H1 (cell line): ENCODE data around the gene MNAT1. TPM values are rescaled to one million over a fixed set of nuclear protein-coding genes. Genes with fewer than 3 reads are reported as not detected.
A peak's percentile ranks its signal among the peaks of the same experiment; 100 is the strongest.

Experiments used
- CTCF ChIA-PET: fragments of 300-600 bp; sonication (Branson Sonifier 250); formaldehyde crosslinking; loops from one replicate; lab custom pipeline; 2021; ENCODE audit not compliant: partially characterized antibody; lab: Charles Lee
- POLR2A ChIA-PET: fragments of 300-600 bp; sonication (Branson Sonifier 250); formaldehyde crosslinking; loops from one replicate; lab custom pipeline; 2021; ENCODE audit warnings: inconsistent platforms; ENCODE audit not compliant: partially characterized antibody; lab: Charles Lee
- DNase-seq, 2 experiments: peaks; one replicate each; pipeline versions ENCODE4 v3.0.0 to v3.0.0-alpha.2; 2010 to 2022; ENCODE audit warnings: low spot score in 2 of 2, low read depth in 1 of 2, mixed read lengths in 1 of 2
- FAIRE-seq: peaks from 2 replicates; lab custom pipeline; 2011; peaks lifted over from hg19 to GRCh38; lab: Jason Lieb, UNC
- H2AFZ ChIP-seq: 2 replicates; pipeline ENCODE4 v1.8.1; 2012; ENCODE audit warnings: low read length, inconsistent platforms
- H2AK5ac ChIP-seq: 2 replicates; pipeline ENCODE4 v1.6.1; 2013; ENCODE audit warnings: low read depth, low read length
- H2BK120ac ChIP-seq: replicated peaks from 2 replicates; pipeline ENCODE3; 2013; ENCODE audit warnings: low read depth, low read length, inconsistent platforms
- H2BK12ac ChIP-seq: 2 replicates; pipeline ENCODE4 v1.6.1; 2013; ENCODE audit warnings: low read depth, low read length
- H2BK15ac ChIP-seq: 2 replicates; pipeline ENCODE4 v1.6.1; 2013; ENCODE audit warnings: low read length
- H2BK20ac ChIP-seq: 2 replicates; pipeline ENCODE4 v1.6.1; 2013; ENCODE audit warnings: low read length
- H2BK5ac ChIP-seq: 2 replicates; pipeline ENCODE4 v1.6.1; 2013; ENCODE audit warnings: low read depth, low read length
- H3K14ac ChIP-seq: 2 replicates; pipeline ENCODE4 v1.6.1; 2013; ENCODE audit warnings: inconsistent platforms; ENCODE audit not compliant: insufficient read length
- H3K18ac ChIP-seq: 2 replicates; pipeline ENCODE4 v1.6.1; 2013; ENCODE audit warnings: low read length; ENCODE audit errors: extremely low read depth
- H3K23ac ChIP-seq: 2 replicates; pipeline ENCODE4 v1.6.1; 2013; ENCODE audit warnings: inconsistent platforms; ENCODE audit not compliant: insufficient read length
- H3K23me2 ChIP-seq: 2 replicates; pipeline ENCODE4 v1.6.1; 2013; ENCODE audit warnings: low read depth, low read length
- H3K27ac ChIP-seq: 2 replicates; pipeline ENCODE4 v1.6.1; 2011; ENCODE audit warnings: low read depth, low read length, inconsistent platforms
- H3K27me3 ChIP-seq, 4 experiments: replicated peaks in 1 of 4; 1 replicate in 1 of 4; 2 replicates in 3 of 4; pipeline versions ENCODE4 v1.6.1 to v1.8.1; 2011 to 2013; ENCODE audit warnings: low read length in 3 of 4, mild to moderate bottlenecking in 3 of 4, inconsistent platforms in 2 of 4, mixed read lengths in 2 of 4, moderate library complexity in 1 of 4; ENCODE audit not compliant: control insufficient read depth in 3 of 4, insufficient read depth in 3 of 4; ENCODE audit errors: extremely low read depth in 1 of 4
- H3K36me3 ChIP-seq, 4 experiments: 2 replicates each; pipeline versions ENCODE4 v1.6.1 to v1.8.1; 2011 to 2013; ENCODE audit warnings: mild to moderate bottlenecking in 4 of 4, low read length in 3 of 4, moderate library complexity in 2 of 4, control low read depth in 1 of 4, inconsistent platforms in 1 of 4; ENCODE audit not compliant: insufficient read depth in 4 of 4, control insufficient read depth in 2 of 4
- H3K4ac ChIP-seq: replicated peaks from 2 replicates; pipeline ENCODE3; 2013; ENCODE audit warnings: low read length, low read depth, mixed read lengths, inconsistent platforms; ENCODE audit not compliant: insufficient read length
- H3K4me1 ChIP-seq, 4 experiments: replicated peaks in 1 of 4; 1 replicate in 1 of 4; 2 replicates in 3 of 4; pipeline versions ENCODE4 v1.6.1 to v1.8.1; 2011 to 2013; ENCODE audit warnings: low read length in 3 of 4, inconsistent platforms in 2 of 4, mixed read lengths in 1 of 4; ENCODE audit not compliant: insufficient read depth in 4 of 4, control insufficient read depth in 3 of 4
- H3K4me2 ChIP-seq, 2 experiments: 2 replicates each; pipeline versions ENCODE4 v1.6.1 to v1.8.1; 2011 to 2013; ENCODE audit warnings: low read depth in 2 of 2, low read length in 2 of 2, control low read depth in 1 of 2, inconsistent platforms in 1 of 2, mild to moderate bottlenecking in 1 of 2; ENCODE audit not compliant: insufficient read depth in 1 of 2
- H3K4me3 ChIP-seq, 4 experiments: fragments of 200-600, 300-600 bp in 1 of 4; sonication (generic), shearing (Covaris generic), sonication (Bioruptor Twin) in 1 of 4; 2 replicates each; pipeline versions ENCODE4 v1.5.1 to v1.8.1; 2011 to 2016; ENCODE audit warnings: low read length in 4 of 4, low read depth in 3 of 4, control low read depth in 2 of 4, inconsistent platforms in 2 of 4, mild to moderate bottlenecking in 2 of 4, mixed read lengths in 1 of 4, moderate library complexity in 1 of 4; ENCODE audit not compliant: insufficient read depth in 2 of 4; ENCODE audit errors: extremely low read depth in 1 of 4
- H3K56ac ChIP-seq: replicated peaks from 2 replicates; pipeline ENCODE3; 2013; ENCODE audit warnings: low read depth, mild to moderate bottlenecking, mixed read lengths, low read length, inconsistent platforms; ENCODE audit not compliant: insufficient read length
- H3K79me1 ChIP-seq: 2 replicates; pipeline ENCODE4 v1.6.1; 2013; ENCODE audit warnings: low read depth, low read length, control low read depth
- H3K79me2 ChIP-seq, 2 experiments: 2 replicates each; pipeline versions ENCODE4 v1.6.1 to v1.8.1; 2012 to 2013; ENCODE audit warnings: low read length in 2 of 2, mild to moderate bottlenecking in 2 of 2, inconsistent platforms in 1 of 2; ENCODE audit not compliant: insufficient read depth in 2 of 2, control insufficient read depth in 1 of 2
- H3K9ac ChIP-seq, 4 experiments: replicated peaks in 1 of 4; 1 replicate in 1 of 4; 2 replicates in 3 of 4; pipeline versions ENCODE4 v1.6.1 to v1.8.1; 2011 to 2013; ENCODE audit warnings: low read depth in 3 of 4, low read length in 3 of 4, control low read depth in 2 of 4, mild to moderate bottlenecking in 2 of 4, moderate library complexity in 2 of 4, inconsistent platforms in 1 of 4; ENCODE audit errors: extremely low read depth in 1 of 4
- H3K9me3 ChIP-seq, 2 experiments: 2 replicates each; pipeline versions ENCODE4 v1.6.1 to v1.8.1; 2012 to 2013; ENCODE audit warnings: mild to moderate bottlenecking in 2 of 2, moderate library complexity in 2 of 2, control low read depth in 1 of 2, inconsistent platforms in 1 of 2, low read depth in 1 of 2, low read length in 1 of 2, mixed read lengths in 1 of 2; ENCODE audit not compliant: insufficient read depth in 2 of 2
- H4K20me1 ChIP-seq, 2 experiments: replicated peaks in 1 of 2; 2 replicates each; pipeline versions ENCODE3 to v1.8.1; 2011 to 2013; ENCODE audit warnings: inconsistent platforms in 2 of 2, low read length in 2 of 2, mild to moderate bottlenecking in 1 of 2; ENCODE audit not compliant: insufficient read depth in 2 of 2, control insufficient read depth in 1 of 2
- H4K5ac ChIP-seq: 2 replicates; pipeline ENCODE4 v1.6.1; 2013; ENCODE audit warnings: low read length, low read depth, mixed read lengths, inconsistent platforms; ENCODE audit not compliant: insufficient read length
- H4K8ac ChIP-seq: 2 replicates; pipeline ENCODE4 v1.8.0; 2013; ENCODE audit warnings: mild to moderate bottlenecking, moderate library complexity, low read length, inconsistent platforms; ENCODE audit not compliant: insufficient read depth; ENCODE audit errors: extremely low read depth
- H4K91ac ChIP-seq: replicated peaks from 2 replicates; pipeline ENCODE3; 2013; ENCODE audit warnings: low read length, mixed read lengths, inconsistent platforms; ENCODE audit not compliant: insufficient read length
- CBX8 ChIP-seq: fragments of 300-800, 300-1000 bp; sonication (generic); IDR thresholded peaks from 2 replicates; pipeline ENCODE4 v1.7.1; 2016; ENCODE audit warnings: low read depth, low read length, borderline replicate concordance
- CEBPB ChIP-seq: IDR thresholded peaks from 2 replicates; pipeline ENCODE4 v1.6.1; 2012; ENCODE audit warnings: low read depth, low read length
- CHD1 ChIP-seq: IDR thresholded peaks from 2 replicates; pipeline ENCODE4 v1.6.1; 2012; ENCODE audit warnings: low read depth, low read length, improper control_type of control experiment
- CTBP2 ChIP-seq: IDR thresholded peaks from 2 replicates; pipeline ENCODE4 v1.7.0; 2011; ENCODE audit warnings: borderline replicate concordance, mild to moderate bottlenecking, moderate library complexity, mixed read lengths, low read length; ENCODE audit not compliant: insufficient read depth, insufficient read length
- GABPA ChIP-seq: IDR thresholded peaks from 2 replicates; pipeline ENCODE4 v1.6.1; 2011; ENCODE audit warnings: mild to moderate bottlenecking, low read length, moderate library complexity, borderline replicate concordance; ENCODE audit not compliant: insufficient read depth
- HDAC2 ChIP-seq, 2 experiments: fragments of 300-600 bp in 1 of 2; sonication (generic) in 1 of 2; IDR thresholded peaks; 2 replicates each; pipeline ENCODE4 v1.6.1; 2011 to 2012; ENCODE audit warnings: low read depth in 2 of 2, low read length in 2 of 2, mild to moderate bottlenecking in 2 of 2, moderate library complexity in 2 of 2, borderline replicate concordance in 1 of 2, inconsistent platforms in 1 of 2
- JUND ChIP-seq: IDR thresholded peaks from 2 replicates; pipeline ENCODE4 v1.6.1; 2011; ENCODE audit warnings: mild to moderate bottlenecking, improper control_type of control experiment, low read length
- MAFK ChIP-seq: IDR thresholded peaks from 2 replicates; pipeline ENCODE4 v1.6.1; 2012; ENCODE audit warnings: low read depth, mild to moderate bottlenecking, improper control_type of control experiment, low read length
- POLR2A ChIP-seq, 2 experiments: IDR thresholded peaks; 1 replicate in 1 of 2; 2 replicates in 1 of 2; pipeline ENCODE4 v1.6.1; 2011; ENCODE audit warnings: low read depth in 2 of 2, low read length in 2 of 2, mild to moderate bottlenecking in 2 of 2; ENCODE audit errors: control extremely low read depth in 1 of 2
- POLR2AphosphoS5 ChIP-seq: IDR thresholded peaks from 2 replicates; pipeline ENCODE4 v1.6.1; 2011; ENCODE audit warnings: low read depth, low read length
- RXRA ChIP-seq: IDR thresholded peaks from 2 replicates; pipeline ENCODE4 v1.6.1; 2011; ENCODE audit warnings: low read depth, mild to moderate bottlenecking, low read length, moderate library complexity; ENCODE audit not compliant: insufficient read depth
- SP1 ChIP-seq: IDR thresholded peaks from 2 replicates; pipeline ENCODE4 v1.6.1; 2011; ENCODE audit warnings: low read depth, low read length
- SP2 ChIP-seq: IDR thresholded peaks from 2 replicates; pipeline ENCODE4 v1.6.1; 2012; ENCODE audit warnings: mild to moderate bottlenecking, low read length, inconsistent platforms
- SUZ12 ChIP-seq: fragments of 200-600 bp; sonication (generic); IDR thresholded peaks from 2 replicates; pipeline ENCODE4 v1.6.1; 2012; ENCODE audit warnings: mild to moderate bottlenecking, inconsistent platforms, low read length, moderate library complexity, mixed read lengths
- TCF12 ChIP-seq: IDR thresholded peaks from 2 replicates; pipeline ENCODE4 v1.6.1; 2011; ENCODE audit warnings: low read depth, mild to moderate bottlenecking, low read length
- ZNF274 ChIP-seq: IDR thresholded peaks from 2 replicates; pipeline ENCODE4 v1.7.0; 2012; ENCODE audit warnings: low read length, borderline replicate concordance; ENCODE audit errors: extremely low read depth
- WGBS, 2 experiments: shearing (Covaris generic) in 1 of 2; methylation state at CpG; one replicate each; pipeline versions ENCODE4 v1.1.6 to v1.1.7; 2013 to 2015; ENCODE audit warnings: low lambda C conversion rate in 2 of 2, mixed read lengths in 2 of 2, inconsistent platforms in 1 of 2, low coverage in 1 of 2, missing lambda C conversion rate in 1 of 2; ENCODE audit not compliant: insufficient replicate concordance in 2 of 2, insufficient coverage in 1 of 2, insufficient read length in 1 of 2; ENCODE audit errors: extremely low coverage in 1 of 2, missing lambda C conversion rate in 1 of 2; 5-methylcytosine and 5-hydroxymethylcytosine counted together
- polyA plus RNA-seq, 7 experiments: library from polyadenylated mRNA; depleted of rRNA in 3 of 7; stranded (reverse) in 5 of 7; unstranded in 2 of 7; fragments of >200 nt in 5 of 7; fragments of 200-250 nt in 2 of 7; gene quantifications; 1 replicate in 5 of 7; 2 replicates in 1 of 7; 4 replicates in 1 of 7; pipeline versions ENCODE4 v1.2.1 to v1.2.3, GENCODE V29; 2011 to 2013; ENCODE audit warnings: missing spikeins in 2 of 7, mixed read lengths in 2 of 7
- total RNA-seq: library from RNA; stranded (reverse); fragmentation: NEBNext Ultra II Directional; extraction: Animal tissue kit (Norgen Biotek cat#: 25700); gene quantifications from 2 replicates; pipeline ENCODE4 v1.2.1, GENCODE V29; 2021

MNAT1 gene
- total and polyA plus RNA-seq, 2 of the 8 experiments (the other 6 are each of a cell fraction or from before 2014, with no cell fraction given): 34.7 to 52.1 TPM

GRCh38 chr14:60735416-60735815 is 855 bp downstream of the MNAT1 start:
- Histone ChIP-seq H2BK5ac (no peak overlapping the region), H4K91ac (no peak overlapping the region), H3K9me3 (no peaks in the 10 kb centered on the region), H2AK5ac (no peak overlapping the region), H3K18ac (no peak overlapping the region), H2BK120ac (no peak overlapping the region), H4K8ac (no peak overlapping the region), H3K36me3 (no peaks in the 10 kb centered on the region), H3K14ac (no peak overlapping the region), H2BK15ac (no peak overlapping the region), H3K4me2 (peak overlapping the region; percentile 81 to 96), H3K23me2 (peaks cover 5% of the 10 kb centered on the region), H3K23ac (no peak overlapping the region), H3K4me1 (no peaks in the 10 kb centered on the region; a peak in 3 of 7 replicates), H3K79me2 (peaks cover 7 to 56% of the 10 kb centered on the region in 2 experiments), H2BK20ac (no peak overlapping the region), H3K9ac (peak overlapping the region in 2 of 4 experiments; percentile 23 to 81; a peak in 3 of 7 replicates), H3K27ac (no peak overlapping the region), H3K79me1 (no peaks in the 10 kb centered on the region), H2BK12ac (no peak overlapping the region), H4K20me1 (no peaks in the 10 kb centered on the region), H3K4ac (no peak overlapping the region), H3K56ac (no peak overlapping the region), H2AFZ (no peak overlapping the region), H3K4me3 (peak overlapping the region; percentile 69 to 99 (median 92)), H3K27me3 (no peaks in the 10 kb centered on the region), H4K5ac (no peak overlapping the region)
- ChIA-PET CTCF (no interaction called here), POLR2A (interaction anchor here (0.6 to 3.7 kb wide), 2 partner anchors 12 to 36 kb away, joined by 3 to 21 read pairs; partner anchors contain the start of gene SIX4)
- DNase-seq (no peak), FAIRE-seq (no peak)
- TF ChIP-seq SP2 (no peak), MAFK (no peak), TCF12 (no peak), GABPA (no peak), ZNF274 (no peak), CHD1 (no peak), JUND (no peak), CBX8 (no peak), CEBPB (no peak), POLR2A (IDR thresholded peaks at IDR 0.05; ENCODE audit: control extremely low read depth in 1 of 2, low read depth in 2 of 2, low read length in 2 of 2) (no peak), SUZ12 (no peak), POLR2AphosphoS5 (no peak), RXRA (no peak), SP1 (no peak), CTBP2 (no peak), HDAC2 (IDR thresholded peaks at IDR 0.05; ENCODE audit: borderline replicate concordance in 1 of 2, low read depth in 2 of 2, low read length in 2 of 2) (no peak)
- WGBS, 2 experiments: 35% methylated on average over 5 of the region's 5 CpGs; no CpG with 5 or more reads in 1 of the 2 experiments
